Prostate gland (tissue), 2 donors: ENCODE data around the gene KANK4.

Experiments
- POLR2A ChIP-seq: fragments of 450-650 bp; IDR thresholded peaks from one replicate; pipeline ENCODE4 v1.6.1; 2016; ENCODE audit warnings: antibody characterized with exemption, mild to moderate bottlenecking
- TF ChIP-seq, protein P1 (sequence below), 4 experiments: fragments of 200-600 bp in 2 of 4; fragments of 450-650 bp in 2 of 4; sonication (generic) in 2 of 4; IDR thresholded peaks; 1 replicate in 3 of 4; 2 replicates in 1 of 4; pipeline ENCODE4 v1.5.1; 2016 to 2019; ENCODE audit warnings: antibody characterized with exemption in 4 of 4, mild to moderate bottlenecking in 2 of 4, moderate library complexity in 2 of 4

DNA sequence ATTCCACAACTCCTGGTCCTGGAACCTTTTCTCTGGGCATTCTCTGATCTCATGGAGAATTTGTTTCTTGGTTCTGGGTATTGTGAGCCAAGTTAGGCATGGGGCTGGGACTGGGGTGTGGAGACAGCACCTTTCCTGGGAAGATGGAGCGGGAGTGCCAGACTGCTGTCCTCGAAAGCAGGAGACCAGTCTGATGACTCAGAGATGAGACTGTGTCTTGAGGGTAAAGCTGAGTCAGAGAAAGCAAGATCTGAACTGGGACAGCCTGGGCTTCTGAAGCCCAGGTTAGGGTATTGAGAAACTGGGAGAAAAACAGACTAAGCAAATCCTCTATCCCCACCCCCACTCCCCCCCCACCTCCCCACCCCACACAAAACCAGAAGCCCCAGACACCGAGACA is 2.2 kb upstream of the KANK4 start:
- TF ChIP-seq, protein P1, sequence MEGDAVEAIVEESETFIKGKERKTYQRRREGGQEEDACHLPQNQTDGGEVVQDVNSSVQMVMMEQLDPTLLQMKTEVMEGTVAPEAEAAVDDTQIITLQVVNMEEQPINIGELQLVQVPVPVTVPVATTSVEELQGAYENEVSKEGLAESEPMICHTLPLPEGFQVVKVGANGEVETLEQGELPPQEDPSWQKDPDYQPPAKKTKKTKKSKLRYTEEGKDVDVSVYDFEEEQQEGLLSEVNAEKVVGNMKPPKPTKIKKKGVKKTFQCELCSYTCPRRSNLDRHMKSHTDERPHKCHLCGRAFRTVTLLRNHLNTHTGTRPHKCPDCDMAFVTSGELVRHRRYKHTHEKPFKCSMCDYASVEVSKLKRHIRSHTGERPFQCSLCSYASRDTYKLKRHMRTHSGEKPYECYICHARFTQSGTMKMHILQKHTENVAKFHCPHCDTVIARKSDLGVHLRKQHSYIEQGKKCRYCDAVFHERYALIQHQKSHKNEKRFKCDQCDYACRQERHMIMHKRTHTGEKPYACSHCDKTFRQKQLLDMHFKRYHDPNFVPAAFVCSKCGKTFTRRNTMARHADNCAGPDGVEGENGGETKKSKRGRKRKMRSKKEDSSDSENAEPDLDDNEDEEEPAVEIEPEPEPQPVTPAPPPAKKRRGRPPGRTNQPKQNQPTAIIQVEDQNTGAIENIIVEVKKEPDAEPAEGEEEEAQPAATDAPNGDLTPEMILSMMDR (IDR thresholded peaks at IDR 0.05) = no peak
- TF ChIP-seq POLR2A = no peak
